ENCODE results near the gene TMEM14A. TPM values are rescaled to one million over a fixed set of nuclear protein-coding genes. Genes with fewer than 3 reads are reported as not detected.

TMEM14A gene
- total RNA-seq, 1 experiment from 2014 or later, result 45.6 TPM

DNA sequence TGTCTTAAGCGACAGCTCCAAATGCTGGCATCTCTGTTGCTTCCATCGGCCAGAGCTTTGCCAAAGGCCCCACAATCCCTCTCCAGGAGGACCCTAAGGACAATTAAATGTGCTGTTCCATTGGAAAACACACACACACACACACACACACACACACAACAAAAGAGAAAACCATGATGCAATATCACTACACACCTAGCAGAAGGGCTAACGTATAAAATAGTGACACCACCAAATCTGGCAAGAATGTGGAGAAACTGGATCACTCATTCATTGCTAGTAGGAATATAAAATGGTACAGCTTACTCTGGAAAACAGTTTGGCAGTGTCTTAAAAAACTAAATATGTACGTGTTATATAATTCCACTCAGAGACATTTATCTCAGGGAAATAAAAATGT is 13.0 kb upstream of the TMEM14A start:
- H3K4me1 ChIP-seq (ENCODE audit: control insufficient read depth, insufficient read depth, low read length), result peaks cover under 1% of the 10 kb centered on the region
- TF ChIP-seq TCF7L2 (IDR thresholded peaks at IDR 0.05; ENCODE audit: low read depth, low read length) (no peak), CTCF (IDR thresholded peaks at IDR 0.05) (no peak), POLR2AphosphoS5 (IDR thresholded peaks at IDR 0.05; ENCODE audit: low read depth, low read length) (no peak), REST (IDR thresholded peaks at IDR 0.05; ENCODE audit: insufficient read depth in 1 of 2, low read depth in 2 of 2, low read length in 1 of 2) (no peak), SIN3A (IDR thresholded peaks at IDR 0.05; ENCODE audit: borderline replicate concordance, insufficient read depth, low read depth, low read length) (no peak)
- H3K36me3 ChIP-seq (ENCODE audit: control insufficient read depth, insufficient read depth, low read length), result no peaks in the 10 kb centered on the region
- H3K9me3 ChIP-seq (ENCODE audit: control insufficient read depth, insufficient read depth, low read depth, low read length), result no peaks in the 10 kb centered on the region
- H3K27me3 ChIP-seq (ENCODE audit: control insufficient read depth, insufficient read depth, low read length), result no peaks in the 10 kb centered on the region; the same call in 1 of the 2 replicates
- ChIA-PET POLR2A (no interaction called here), CTCF (interaction anchor here (0.9 kb wide), 1 partner anchor 239 kb away, joined by 4 read pairs; no protein-coding TSS in a partner anchor)
- ATAC-seq, result no peak
- DNase-seq (ENCODE audit: low read depth, low spot score), result no peak
- BruUV-seq (replicated peaks), result no TSS peak
- H3K27ac ChIP-seq (ENCODE audit: low read length), result no peak overlapping the region
- no peak overlapping the region for H3K4me3 ChIP-seq (ENCODE audit: low read depth in 2 of 2, low read length in 2 of 2)
- in situ Hi-C loops (cut with HindIII; ENCODE audit: low pct_unique_long_range_greater_than_20kb, low sequenced_read_pairs), result no loop called here
- intact Hi-C loops (cut with micrococcal nuclease; ENCODE audit: unreplicated experiment), result no loop called here

GRCh38 chr6:52661551-52661950 is 9.4 kb upstream of the TMEM14A start:
- H3K27ac ChIP-seq (ENCODE audit: low read length), result no peak overlapping the region
- intact Hi-C loops (cut with micrococcal nuclease; ENCODE audit: unreplicated experiment) (loop anchor here (5.0 to 10.0 kb wide), 2 partner anchors 64 to 377 kb away; partner anchors contain the start of gene MCM3), in situ Hi-C loops (cut with HindIII; ENCODE audit: low pct_unique_long_range_greater_than_20kb, low sequenced_read_pairs) (no loop called here)
- no TSS peak for BruUV-seq (replicated peaks)
- H3K4me3 ChIP-seq (ENCODE audit: low read depth in 2 of 2, low read length in 2 of 2), result no peak overlapping the region
- H3K36me3 ChIP-seq (ENCODE audit: control insufficient read depth, insufficient read depth, low read length), result no peaks in the 10 kb centered on the region
- TF ChIP-seq CTCF (IDR thresholded peaks at IDR 0.05) (no peak), POLR2AphosphoS5 (IDR thresholded peaks at IDR 0.05; ENCODE audit: low read depth, low read length) (no peak), TCF7L2 (IDR thresholded peaks at IDR 0.05; ENCODE audit: low read depth, low read length) (no peak), REST (IDR thresholded peaks at IDR 0.05; ENCODE audit: insufficient read depth in 1 of 2, low read depth in 2 of 2, low read length in 1 of 2) (no peak), SIN3A (IDR thresholded peaks at IDR 0.05; ENCODE audit: borderline replicate concordance, insufficient read depth, low read depth, low read length) (no peak)
- DNase-seq (ENCODE audit: low read depth, low spot score) (no peak), ATAC-seq (no peak)
- POLR2A ChIA-PET, result no interaction called here
- H3K4me1 ChIP-seq (ENCODE audit: control insufficient read depth, insufficient read depth, low read length), result peaks cover 17% of the 10 kb centered on the region
- CTCF ChIA-PET, result interaction anchor here (0.6 to 1.3 kb wide), 3 partner anchors 243 to 254 kb away, joined by 4 to 18 read pairs (median 6); no protein-coding TSS in a partner anchor
- no peaks in the 10 kb centered on the region for H3K27me3 ChIP-seq (ENCODE audit: control insufficient read depth, insufficient read depth, low read length)
- H3K9me3 ChIP-seq (ENCODE audit: control insufficient read depth, insufficient read depth, low read depth, low read length), result no peaks in the 10 kb centered on the region
